CD4-positive, alpha-beta T cell treated with Interleukin-15 for 4 hours (primary cell): ENCODE measurements around the gene SLC1A3.

Experiments
- DNase-seq: peaks from one replicate; pipeline ENCODE4 v3.0.0-alpha.2; 2020; ENCODE audit warnings: low spot score

The SLC1A3 gene

DNA sequence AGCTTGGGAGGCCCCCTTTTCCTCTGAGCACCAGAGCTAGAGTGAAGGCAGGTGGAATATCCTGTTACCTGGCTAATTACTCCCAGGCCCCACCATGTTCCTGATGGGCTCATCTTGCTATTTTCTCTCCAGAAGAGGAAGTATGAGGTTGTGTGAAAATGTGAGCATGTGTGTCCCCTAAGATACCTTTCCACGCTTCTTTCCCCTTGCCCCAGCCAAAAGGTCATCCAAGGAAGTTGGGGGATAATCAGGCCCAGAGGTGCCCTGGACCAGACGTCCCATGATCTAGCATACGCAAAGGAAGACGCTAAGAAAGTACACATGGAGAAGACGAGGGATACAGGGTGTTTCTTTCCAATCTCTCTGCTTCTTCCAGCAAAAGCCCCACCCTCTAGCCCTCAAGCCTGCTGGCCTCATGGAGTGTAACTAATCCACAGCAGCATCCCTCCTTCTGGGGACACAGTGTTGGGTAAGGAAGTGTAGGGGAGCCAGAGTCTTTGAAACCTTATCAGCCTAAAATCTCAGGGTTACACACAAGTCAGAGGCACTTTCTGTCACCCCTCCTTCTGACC, 115.3 kb downstream of the SLC1A3 start:
- DNase-seq: no peak

DNA sequence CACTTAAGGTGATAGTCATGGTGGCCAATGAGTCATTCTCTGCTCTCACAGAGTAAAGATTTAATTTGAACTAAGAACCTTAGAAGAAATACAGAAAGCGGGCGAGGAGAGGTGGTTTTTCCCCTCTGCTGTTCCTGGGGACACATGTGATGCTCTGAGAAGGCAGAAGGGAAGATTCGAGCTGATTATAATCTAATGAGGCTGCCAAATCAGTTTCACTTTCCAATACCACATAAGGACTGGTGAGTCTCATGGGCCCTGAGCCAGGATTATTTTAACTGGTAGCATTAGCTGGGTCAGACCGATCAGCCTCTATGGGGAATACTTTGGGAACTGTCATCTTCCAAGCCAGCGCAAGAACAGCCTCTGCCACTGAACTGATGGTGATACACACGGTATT, 116.5 kb downstream of the SLC1A3 start:
- DNase-seq: peak; percentile 24

DNA sequence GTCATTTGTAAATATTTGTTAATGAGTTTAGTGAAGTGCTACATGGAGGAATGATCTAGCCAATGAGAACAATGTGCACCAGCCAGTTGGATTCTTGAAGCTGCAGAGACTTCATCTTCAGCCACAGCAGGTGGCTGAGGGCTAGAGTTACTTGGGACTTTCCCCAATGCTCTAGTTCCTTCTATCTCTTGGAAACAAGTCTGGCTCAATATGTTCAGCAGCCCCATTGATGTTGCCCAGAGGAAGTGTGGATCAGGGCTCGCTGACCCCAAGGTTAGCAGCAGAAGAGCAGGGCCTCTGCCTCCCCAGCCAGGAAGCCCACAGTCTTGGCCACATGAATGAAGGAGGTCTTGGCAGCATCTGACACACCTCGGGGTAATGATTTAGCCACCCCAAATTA, 117.5 kb downstream of the SLC1A3 start:
- peak; percentile 11 for DNase-seq

DNA sequence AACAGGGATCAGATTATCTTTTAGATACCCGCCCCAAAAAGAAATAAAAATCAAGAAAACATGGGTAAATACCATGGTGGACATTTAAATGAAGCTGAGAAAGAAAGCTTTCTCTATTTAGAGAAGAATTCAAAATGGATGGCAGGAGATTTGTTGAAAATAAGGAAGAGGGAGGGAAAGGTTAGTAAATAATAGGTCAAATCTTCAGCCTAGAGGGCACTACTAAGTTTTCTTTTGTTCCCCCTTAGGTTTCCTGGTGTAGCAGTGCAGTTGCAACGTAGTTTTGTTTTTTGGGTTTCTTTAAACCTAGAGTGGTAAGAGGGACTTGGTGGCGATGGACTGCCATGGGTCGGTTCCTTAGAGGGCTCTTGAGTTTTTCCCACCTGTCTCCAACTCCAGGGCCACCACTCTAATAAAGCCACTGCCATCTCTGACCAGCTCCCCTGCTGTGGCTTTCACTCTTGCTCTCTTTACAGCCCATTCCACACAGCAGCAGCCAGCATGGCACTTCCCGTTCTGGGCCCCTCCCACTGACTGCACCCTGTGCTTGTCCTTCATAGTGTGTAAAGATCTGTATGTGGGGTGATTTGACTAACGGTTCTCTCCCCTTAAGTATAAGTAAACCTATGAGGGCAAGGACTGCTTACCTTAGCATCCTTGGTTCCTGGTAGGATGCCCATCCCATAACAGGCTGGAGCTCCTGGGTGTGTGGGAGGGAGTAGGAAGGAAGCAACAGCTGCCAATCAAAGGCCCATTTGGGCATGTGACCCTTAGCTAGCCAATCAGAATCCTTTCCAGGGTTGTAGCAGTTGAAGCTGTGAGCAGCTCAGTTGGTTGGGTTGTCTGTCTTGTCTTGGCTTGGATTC, 118.3 kb downstream of the SLC1A3 start:
- DNase-seq: peak; percentile 45

DNA sequence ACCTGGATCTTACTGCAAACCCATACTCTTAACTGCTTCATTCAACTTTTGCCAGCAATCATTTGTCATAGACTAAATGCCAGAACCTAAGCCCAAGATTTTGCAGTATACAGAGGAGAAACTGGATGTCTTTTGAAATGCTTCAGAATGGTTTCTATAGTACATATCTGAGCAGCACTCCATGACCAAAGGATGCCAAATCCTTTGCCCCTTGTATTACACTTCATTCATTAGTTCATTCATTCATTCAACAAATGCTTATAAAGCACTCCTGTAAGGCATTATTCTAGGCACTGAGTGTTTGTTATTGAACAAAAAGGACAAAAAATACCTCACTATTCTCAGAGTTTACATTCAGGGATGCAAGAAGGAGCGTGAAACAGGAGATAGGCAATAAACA, 119.9 kb downstream of the SLC1A3 start:
- DNase-seq: no peak

DNA sequence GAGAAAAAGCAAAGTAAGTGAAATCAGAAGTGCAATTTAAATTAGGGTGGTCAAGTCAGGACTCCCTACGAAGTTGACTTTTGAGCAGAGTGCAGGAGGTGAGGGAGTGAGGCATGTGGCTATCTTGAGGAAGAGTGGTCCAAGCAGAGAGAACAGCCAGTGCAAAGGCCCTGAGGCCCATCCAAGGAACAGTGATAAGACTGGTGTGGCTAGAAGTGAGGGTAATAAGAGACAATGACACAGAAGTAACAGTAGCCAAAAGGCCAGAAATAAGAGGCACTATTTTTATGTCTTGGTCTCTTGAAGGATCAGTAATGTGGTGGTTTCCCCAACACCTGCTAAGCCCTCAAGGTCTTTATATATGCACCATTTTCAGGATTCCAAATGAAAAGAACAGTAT, 120.4 kb downstream of the SLC1A3 start:
- DNase-seq: no peak

DNA sequence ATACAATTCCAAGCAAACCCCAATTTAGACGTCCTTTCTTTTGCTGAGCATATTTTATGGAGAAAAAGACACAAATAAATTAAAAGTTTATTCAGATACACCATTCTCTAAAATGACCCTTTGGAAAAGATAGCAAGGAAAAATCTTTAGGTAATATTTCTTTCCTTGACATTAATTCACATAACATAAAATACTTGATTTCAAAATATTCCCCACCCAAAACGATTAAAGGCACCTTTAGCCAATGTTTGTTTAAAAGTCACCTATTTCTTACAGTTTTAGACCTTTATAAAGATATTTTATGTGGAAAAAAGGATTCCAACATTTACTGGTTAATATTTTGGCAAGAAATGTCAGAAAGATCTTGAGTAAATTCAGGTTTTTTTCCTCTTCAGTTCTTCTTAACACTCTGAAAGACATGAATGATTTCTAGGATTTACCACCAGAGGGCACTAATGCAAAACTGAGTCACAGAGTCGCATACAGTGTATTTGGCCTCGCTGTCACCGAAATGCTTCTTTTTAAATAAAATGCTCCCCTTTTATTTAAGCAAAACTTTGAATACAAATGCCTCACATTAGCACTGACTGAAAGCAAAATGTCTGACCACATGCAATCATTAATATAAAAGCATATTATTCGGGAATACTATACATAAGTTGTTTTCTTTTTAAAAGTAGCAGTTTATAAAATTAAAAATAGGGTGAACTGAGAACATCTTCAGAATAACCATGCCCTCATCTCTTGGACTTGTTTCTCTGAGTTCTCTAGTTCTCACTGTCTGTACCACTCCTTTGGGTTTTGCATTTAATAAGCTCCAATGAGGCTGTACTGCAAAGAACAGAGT, 122.5 kb downstream of the SLC1A3 start:
- peak; percentile 65 for DNase-seq

DNA sequence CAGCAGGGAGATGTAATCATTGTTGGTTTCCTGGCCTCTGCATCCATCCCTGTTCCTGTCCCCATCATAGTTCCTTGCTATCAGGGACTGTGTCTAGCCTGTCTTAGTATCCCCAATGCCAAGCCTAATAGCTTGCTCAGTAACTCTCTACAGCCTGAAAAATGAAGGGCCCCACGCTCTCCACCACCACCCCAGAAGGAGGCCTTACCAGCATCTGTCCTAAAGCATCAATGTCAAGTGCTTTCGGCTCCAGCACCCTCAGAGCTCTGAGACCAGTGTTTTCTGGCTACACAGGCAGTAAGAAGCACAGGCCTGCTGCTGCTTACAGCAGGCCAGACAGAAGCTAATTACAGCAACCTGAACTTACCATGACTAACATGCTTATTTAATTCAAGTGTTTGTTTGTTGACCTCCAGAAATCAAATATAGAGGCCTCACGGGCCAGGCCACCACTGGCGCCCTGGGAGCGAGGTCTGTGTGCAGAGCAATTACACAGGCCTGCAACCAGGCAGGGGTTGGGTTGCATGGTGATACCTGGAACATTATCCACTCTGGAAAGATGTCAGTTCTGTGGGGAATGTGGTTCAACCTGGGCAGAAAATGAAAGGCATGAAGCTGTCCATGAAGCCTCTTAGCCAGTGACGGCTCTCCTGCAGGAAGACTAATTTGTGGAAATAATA, 124.3 kb downstream of the SLC1A3 start:
- DNase-seq: no peak

DNA sequence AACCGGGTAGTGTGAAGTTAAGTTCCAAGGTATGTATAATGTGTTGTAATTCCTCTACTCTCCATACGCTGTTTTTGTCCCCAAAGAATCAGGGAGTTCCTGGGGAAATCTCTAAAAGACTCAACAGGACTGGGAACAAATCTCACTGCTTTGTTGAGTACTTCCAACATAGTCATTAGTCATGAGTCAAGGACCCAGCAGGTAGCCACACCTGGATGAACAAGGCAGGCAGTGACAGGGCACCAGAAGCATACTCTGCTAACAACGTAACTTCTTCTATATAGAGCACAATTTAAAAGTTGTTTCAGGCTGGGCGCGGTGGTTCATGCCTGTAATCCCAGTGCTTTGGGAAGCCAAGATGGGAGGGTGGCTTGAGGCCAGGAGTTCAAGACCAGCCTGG, 126.8 kb downstream of the SLC1A3 start:
- no peak for DNase-seq

DNA sequence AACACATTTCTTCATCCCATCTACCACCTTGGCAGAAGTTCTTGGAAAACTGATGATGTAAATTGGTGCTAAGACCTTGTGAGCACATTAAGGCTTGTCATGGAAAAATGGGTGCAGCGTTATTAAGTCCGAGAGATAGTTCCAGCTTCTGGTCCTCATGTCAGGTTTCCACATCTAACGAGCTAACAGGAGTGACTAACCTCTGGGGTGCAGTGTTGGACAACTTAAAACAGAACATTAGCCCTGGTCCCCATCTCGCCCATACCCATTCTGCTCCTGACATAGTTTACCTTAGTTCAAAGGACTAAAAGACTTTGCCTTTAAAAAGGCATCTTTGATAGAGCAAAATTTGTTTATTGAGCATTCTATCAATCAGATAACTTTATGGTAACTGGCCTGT, 128.0 kb downstream of the SLC1A3 start:
- no peak for DNase-seq

DNA sequence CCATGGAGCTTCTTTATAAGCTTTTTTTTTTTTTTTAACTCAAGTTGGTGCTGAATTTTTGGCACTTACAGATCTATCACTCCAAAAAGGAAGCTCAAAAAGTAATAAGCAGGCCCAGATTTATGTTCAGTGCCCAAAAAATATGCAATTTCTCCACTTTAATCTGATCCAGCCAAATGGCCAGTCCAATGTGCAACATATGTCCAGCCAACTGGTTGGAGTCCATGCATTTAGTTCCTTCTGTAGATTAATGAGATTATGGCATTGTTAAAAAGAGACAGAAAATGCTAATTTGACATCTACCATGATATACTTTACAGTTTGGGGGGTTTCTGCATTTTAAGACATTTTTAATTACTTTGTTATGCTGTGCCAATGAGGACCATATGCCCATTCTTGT, 129.5 kb downstream of the SLC1A3 start:
- DNase-seq: no peak
